ENCODE data around the gene EEFSEC. TPM values are rescaled to one million over a fixed set of nuclear protein-coding genes. Genes with fewer than 3 reads are reported as not detected.

Gene EEFSEC
- total RNA-seq, 1 experiment from 2014 or later: 9.5 TPM

DNA sequence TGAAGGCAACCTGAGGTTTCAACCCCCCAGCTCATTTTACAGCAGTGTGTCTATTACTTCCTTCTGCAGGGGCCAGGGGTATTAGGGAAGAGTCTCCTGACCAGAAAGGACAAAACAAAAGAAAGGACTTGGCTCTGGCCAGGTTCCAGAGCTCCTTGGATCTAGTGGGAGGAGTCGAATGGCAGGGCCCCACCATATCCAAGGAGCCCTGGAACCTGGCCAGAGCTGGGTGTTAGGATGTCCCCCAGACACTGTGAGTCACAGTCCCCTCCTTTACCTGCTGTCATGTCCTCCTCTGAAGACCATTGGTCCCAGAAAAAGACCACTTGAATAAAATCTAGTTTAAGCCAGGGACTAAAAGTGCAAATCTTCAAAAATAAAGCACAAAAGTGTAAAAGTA, 113.2 kb downstream of the EEFSEC start:
- Histone ChIP-seq H3K27me3 (ENCODE audit: insufficient read depth, low read length) (no peaks in the 10 kb centered on the region), H4K20me1 (ENCODE audit: control insufficient read depth, insufficient read depth, insufficient read length) (no peaks in the 10 kb centered on the region), H3K79me1 (ENCODE audit: insufficient read depth, low read depth, low read length, poor library complexity, severe bottlenecking) (no peaks in the 10 kb centered on the region), H3K4me1 (ENCODE audit: insufficient read depth, low read length) (peaks cover 7% of the 10 kb centered on the region; the same call in 1 of the 2 replicates), H3K23me2 (ENCODE audit: insufficient read length, low read depth, low read length, poor library complexity, severe bottlenecking) (no peaks in the 10 kb centered on the region), H2BK5ac (ENCODE audit: insufficient read length, low read length) (no peak overlapping the region), H3K79me2 (ENCODE audit: insufficient read depth, low read length) (no peaks in the 10 kb centered on the region), H3K4me2 (ENCODE audit: insufficient read depth, insufficient read length, low read length) (no peak overlapping the region), H2BK20ac (ENCODE audit: low read depth, low read length, poor library complexity, severe bottlenecking) (no peak overlapping the region), H2AFZ (ENCODE audit: low read length) (no peak overlapping the region), H3K9me3 (ENCODE audit: control insufficient read depth, low read depth, low read length) (no peaks in the 10 kb centered on the region), H3K27ac (ENCODE audit: insufficient read length, low read depth, low read length) (no peak overlapping the region), H3K18ac (ENCODE audit: insufficient read length, low read depth, low read length) (no peak overlapping the region), H4K91ac (ENCODE audit: insufficient read length, low read depth, low read length) (no peak overlapping the region), H4K8ac (replicated peaks; ENCODE audit: insufficient read length, low read depth, low read length) (no peak overlapping the region), H2BK12ac (ENCODE audit: insufficient read length, low read depth, low read length) (no peak overlapping the region), H3K56ac (ENCODE audit: insufficient read length, low read depth, low read length) (no peak overlapping the region), H4K5ac (ENCODE audit: insufficient read length, low read depth, low read length) (no peak overlapping the region), H2AK5ac (ENCODE audit: insufficient read length, low read length) (no peak overlapping the region), H3K9ac (ENCODE audit: extremely low read depth, insufficient read length, low read length) (no peak overlapping the region), H3T11ph (ENCODE audit: low read length) (no peak overlapping the region), H2BK15ac (ENCODE audit: low read depth, low read length) (no peak overlapping the region), H2BK120ac (ENCODE audit: low read depth, low read length, poor library complexity, severe bottlenecking) (no peak overlapping the region), H3K23ac (ENCODE audit: insufficient read length, low read depth, low read length) (no peak overlapping the region), H3K14ac (ENCODE audit: insufficient read depth, low read length) (no peak overlapping the region), H3K4ac (ENCODE audit: low read depth, low read length) (no peak overlapping the region)
- H3K4me3 Mint-ChIP-seq: no peak overlapping the region
- no peaks in the 10 kb centered on the region; a peak in 1 of 7 replicates for H3K36me3 Mint-ChIP-seq (ENCODE audit: insufficient read depth in 1 of 3, low read depth in 3 of 3)
- WGBS (ENCODE audit: extremely low coverage, insufficient read length, low lambda C conversion rate): no CpG with 5 or more reads among the region's 1 CpG
- peaks cover 0 to 1% of the 10 kb centered on the region in 2 experiments; a peak in 1 of 5 replicates for H3K9me3 Mint-ChIP-seq
- H3K4me1 Mint-ChIP-seq: peaks cover 22 to 30% of the 10 kb centered on the region in 2 experiments
- no peaks in the 10 kb centered on the region for H3K27me3 Mint-ChIP-seq (ENCODE audit: low read depth)
- TF ChIP-seq, protein P1, sequence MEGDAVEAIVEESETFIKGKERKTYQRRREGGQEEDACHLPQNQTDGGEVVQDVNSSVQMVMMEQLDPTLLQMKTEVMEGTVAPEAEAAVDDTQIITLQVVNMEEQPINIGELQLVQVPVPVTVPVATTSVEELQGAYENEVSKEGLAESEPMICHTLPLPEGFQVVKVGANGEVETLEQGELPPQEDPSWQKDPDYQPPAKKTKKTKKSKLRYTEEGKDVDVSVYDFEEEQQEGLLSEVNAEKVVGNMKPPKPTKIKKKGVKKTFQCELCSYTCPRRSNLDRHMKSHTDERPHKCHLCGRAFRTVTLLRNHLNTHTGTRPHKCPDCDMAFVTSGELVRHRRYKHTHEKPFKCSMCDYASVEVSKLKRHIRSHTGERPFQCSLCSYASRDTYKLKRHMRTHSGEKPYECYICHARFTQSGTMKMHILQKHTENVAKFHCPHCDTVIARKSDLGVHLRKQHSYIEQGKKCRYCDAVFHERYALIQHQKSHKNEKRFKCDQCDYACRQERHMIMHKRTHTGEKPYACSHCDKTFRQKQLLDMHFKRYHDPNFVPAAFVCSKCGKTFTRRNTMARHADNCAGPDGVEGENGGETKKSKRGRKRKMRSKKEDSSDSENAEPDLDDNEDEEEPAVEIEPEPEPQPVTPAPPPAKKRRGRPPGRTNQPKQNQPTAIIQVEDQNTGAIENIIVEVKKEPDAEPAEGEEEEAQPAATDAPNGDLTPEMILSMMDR (conservative IDR thresholded peaks at IDR 0.05): no peak
- no peak overlapping the region for H3K27ac Mint-ChIP-seq
- DNase-seq: peak; percentile 3
